GM12875 (cell line): ENCODE measurements around the gene POC1A.

Source experiments
- H3K4me3 ChIP-seq: one replicate; pipeline ENCODE4 v1.5.1; 2011; ENCODE audit warnings: low read depth, low read length, control low read depth
- TF ChIP-seq, protein P1 (sequence below): IDR thresholded peaks from 2 replicates; pipeline ENCODE4 v1.5.1; 2011; ENCODE audit warnings: low read depth, mild to moderate bottlenecking, control low read depth, inconsistent platforms, low read length, moderate library complexity, borderline replicate concordance; ENCODE audit not compliant: insufficient read depth

The POC1A gene

DNA sequence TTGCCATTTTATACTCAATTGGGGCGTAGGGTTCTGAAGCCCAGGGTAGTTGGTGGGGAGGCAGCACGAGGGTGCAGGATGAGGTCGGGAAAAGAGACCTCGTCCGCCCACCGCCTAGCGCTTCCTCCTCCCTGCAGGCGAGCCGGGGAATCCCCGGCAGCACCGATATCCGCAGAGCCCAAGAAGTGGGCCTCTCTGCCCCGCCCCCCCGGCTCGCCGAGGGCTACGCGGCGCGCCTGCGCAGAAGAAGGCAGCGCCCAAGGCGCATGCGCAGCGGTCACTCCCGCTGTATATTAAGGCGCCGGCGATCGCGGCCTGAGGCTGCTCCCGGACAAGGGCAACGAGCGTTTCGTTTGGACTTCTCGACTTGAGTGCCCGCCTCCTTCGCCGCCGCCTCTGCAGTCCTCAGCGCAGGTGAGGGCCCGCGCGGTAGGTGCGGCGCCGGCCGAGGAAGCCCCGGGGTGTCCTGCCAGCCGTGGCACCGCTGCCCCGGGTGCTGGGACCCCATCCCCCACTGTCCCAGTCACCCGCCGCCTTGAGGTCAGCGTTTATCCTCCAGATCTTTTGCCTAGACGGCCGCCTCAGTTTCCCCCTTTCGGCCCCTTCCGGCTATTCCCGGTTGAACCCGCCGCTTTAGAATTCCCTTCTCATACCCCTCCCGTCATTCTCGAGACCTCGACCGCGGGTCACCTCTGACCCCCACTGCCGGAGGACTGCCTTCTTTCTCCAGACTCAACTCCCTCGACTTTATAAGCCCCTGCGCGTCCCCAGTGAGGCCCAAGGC, 43.8 kb upstream of the POC1A start, which contains the start of gene ALAS1:
TSS of gene ALAS1 (plus strand) at position 319 of the 784 bp plus-strand sequence. CDS start 1,082 bp downstream, outside the sequence.
- peak within 1 kb of the TSS; percentile 87 for H3K4me3 ChIP-seq
- TF ChIP-seq, protein P1, sequence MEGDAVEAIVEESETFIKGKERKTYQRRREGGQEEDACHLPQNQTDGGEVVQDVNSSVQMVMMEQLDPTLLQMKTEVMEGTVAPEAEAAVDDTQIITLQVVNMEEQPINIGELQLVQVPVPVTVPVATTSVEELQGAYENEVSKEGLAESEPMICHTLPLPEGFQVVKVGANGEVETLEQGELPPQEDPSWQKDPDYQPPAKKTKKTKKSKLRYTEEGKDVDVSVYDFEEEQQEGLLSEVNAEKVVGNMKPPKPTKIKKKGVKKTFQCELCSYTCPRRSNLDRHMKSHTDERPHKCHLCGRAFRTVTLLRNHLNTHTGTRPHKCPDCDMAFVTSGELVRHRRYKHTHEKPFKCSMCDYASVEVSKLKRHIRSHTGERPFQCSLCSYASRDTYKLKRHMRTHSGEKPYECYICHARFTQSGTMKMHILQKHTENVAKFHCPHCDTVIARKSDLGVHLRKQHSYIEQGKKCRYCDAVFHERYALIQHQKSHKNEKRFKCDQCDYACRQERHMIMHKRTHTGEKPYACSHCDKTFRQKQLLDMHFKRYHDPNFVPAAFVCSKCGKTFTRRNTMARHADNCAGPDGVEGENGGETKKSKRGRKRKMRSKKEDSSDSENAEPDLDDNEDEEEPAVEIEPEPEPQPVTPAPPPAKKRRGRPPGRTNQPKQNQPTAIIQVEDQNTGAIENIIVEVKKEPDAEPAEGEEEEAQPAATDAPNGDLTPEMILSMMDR, result no peak

DNA sequence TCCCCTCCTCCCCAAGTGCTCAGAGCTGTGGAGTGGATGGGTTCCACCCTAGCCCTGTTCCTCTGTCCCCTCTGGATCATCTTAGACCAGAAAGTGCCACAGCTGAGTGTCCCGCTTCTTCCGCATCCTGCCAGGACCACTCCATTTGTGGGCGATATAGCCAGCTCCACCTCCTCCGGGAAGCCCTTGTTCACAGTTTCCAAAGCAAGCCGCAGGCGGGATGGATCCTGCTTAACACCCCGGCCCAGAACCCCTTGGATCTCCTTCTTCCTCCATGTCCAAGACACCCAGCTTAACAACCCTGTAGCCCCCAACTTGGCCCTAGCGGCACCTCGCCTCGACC, 43.2 kb upstream of the POC1A start:
- TF ChIP-seq, protein P1, result no peak
- peak overlapping the region; percentile 12 for H3K4me3 ChIP-seq

DNA sequence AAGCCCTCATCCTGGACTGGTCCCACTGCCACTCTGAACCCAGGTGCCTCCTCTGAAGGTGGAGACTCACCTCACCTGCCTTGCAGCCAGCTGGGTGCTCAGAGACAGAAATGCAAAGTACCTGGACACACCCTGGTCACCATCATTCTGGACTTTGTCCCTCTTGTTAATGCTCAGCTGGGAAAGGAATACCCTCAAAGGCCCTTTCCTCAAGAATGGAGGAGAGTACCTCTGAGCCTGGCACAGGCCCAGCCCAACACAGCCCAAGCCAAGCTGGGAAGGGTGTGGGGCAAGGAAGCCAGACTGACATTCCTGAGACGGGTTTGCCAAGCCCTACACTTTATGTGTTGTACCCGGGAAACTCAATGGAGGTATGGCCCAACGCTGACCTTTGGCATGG, 42.8 kb upstream of the POC1A start:
- no peak overlapping the region for H3K4me3 ChIP-seq

DNA sequence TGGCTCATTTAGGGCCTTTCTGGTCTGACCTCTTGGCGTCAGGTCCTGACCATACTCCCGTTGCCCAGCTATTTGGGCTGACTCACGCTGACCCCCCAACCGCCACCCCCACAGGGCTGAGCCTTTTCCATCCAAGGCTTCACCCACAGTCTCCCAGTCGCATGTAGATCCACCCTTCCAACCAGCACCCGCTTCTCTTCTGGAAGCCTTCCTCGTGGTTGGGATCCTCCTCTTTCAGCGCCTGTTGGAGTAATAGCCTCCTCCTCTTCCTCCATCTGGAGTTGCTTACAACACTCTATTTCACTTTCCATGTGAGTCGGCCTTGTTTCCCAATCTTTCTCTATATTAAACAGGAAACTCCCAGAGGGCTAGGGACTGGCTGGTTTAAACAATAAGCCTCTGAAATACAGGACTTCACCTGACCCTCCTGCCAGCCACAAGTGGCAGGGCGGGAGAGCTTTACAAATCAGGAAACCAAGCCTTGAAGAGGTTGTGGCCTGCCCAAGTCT, 41.7 kb upstream of the POC1A start:
- TF ChIP-seq, protein P1, result no peak
- no peak overlapping the region for H3K4me3 ChIP-seq

More for the DNA sequence above, 42.8 kb upstream of the POC1A start:
- TF ChIP-seq, protein P1, result no peak

DNA sequence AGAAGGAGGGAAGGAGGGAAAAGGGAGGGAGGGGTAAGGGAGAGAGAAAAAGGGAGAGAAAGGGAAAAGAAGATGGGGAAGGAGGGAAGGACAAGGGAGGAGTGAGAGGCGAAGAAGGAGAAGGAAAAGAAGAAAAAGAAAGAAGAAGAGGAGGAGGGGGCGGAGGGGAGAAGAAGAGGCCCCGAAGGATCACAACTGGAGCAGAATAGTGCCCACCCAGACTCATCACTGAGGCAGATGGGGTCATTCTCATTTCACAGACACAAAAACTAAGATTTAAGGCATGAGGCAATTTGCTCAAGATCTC, 41.0 kb upstream of the POC1A start:
- TF ChIP-seq, protein P1, result no peak
- H3K4me3 ChIP-seq, result no peak overlapping the region

DNA sequence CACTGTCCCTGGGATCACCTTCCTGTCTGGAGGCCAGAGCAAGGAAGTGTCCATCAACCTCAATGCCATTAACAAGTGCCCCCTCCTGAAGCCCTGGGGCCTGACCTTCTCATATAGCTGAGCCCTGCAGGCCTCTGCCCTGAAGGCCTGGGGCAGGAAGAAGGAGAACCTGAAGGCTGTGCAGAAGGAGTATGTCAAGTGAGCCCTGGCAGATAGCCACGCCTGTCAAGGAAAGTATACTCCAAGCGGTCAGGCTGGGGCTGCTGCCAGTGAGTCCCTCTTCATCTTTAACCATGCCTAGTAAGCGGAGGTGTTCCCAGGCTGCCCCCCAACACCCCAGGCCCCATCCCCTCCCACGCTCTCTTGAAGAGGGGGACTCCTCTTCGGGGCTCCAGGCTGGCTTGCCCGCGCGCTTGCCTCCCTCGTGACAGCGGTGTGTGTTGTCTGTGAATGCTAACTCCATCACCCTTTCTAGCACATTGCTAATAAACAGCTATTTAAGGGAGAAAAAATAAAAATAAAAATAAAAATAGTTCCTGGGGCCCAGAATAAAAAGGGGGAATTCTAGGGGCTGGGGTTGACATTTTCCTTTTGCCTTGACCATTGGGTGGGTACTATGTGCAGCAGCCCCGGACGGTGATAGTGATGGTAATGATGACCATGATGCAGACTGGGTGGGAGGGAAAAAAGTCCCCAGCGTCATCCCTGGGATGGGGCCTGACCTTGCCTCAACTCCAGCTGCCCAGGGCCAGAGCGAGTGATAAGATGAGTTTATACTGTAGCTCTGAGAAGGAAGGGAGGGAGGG, 40.5 kb upstream of the POC1A start:
- H3K4me3 ChIP-seq, result no peak overlapping the region
- TF ChIP-seq, protein P1, result no peak
